Measurements from ENCODE around the gene TAB2.

Gene TAB2

DNA sequence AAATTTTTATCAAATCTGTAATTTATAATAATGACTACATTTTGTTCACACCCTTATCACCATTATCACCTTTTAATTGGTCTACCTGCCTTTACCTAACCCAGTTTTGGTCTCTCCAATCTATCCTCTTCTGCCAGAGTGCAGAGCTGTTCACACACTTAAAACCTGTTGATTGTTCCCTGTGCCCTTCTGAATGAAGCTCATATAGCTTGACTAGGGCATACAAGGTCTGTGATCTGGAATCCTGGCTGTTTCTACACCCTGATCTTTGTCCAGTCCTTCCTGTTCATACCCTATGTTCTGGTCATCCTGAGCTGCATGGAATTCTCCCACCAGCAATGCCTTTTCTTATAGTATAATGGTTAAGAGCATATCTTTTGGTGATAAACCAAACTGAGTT lies 53.6 kb downstream of the TAB2 start:
- no peak for DNase-seq

DNA sequence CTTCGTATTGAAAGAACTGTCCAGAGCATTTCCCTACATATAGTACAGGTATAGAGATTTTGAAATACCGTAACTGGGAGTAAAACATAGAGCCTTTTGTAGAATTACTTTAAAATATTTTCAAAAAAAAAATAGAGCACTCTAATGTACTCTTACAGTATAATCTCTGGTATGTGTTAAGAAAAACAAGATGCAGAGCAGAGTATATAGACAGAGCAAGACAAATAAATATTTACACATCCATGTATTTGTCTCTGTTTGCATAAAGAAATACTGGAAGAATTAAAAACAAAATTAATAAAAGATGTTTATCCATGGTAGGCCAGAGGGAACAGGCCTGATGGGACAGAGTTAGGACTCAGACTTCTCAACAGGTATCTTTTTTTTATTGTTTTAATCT lies 54.5 kb downstream of the TAB2 start:
- DNase-seq, result no peak

DNA sequence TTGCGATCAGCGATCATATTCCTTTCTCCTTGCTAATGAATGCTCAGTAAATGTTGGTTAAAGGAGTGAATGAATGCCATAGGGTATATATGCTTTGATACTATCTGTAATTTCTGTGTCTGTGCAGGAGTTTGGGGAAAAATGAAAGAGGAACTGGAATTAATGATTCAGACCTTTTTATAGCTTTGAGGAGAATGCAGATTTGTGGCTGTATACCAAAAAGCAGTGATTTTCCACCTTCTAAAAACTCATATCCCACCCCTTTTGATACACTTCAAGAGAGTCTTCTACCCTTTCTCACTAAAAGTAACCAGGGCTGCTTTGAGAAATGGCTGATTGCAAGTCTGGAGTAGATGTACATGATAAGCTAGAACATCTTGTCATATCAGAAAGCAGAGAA lies 56.0 kb downstream of the TAB2 start:
- DNase-seq, result peak in 3 of 4 experiments; percentile 8 to 58 (median 51)

DNA sequence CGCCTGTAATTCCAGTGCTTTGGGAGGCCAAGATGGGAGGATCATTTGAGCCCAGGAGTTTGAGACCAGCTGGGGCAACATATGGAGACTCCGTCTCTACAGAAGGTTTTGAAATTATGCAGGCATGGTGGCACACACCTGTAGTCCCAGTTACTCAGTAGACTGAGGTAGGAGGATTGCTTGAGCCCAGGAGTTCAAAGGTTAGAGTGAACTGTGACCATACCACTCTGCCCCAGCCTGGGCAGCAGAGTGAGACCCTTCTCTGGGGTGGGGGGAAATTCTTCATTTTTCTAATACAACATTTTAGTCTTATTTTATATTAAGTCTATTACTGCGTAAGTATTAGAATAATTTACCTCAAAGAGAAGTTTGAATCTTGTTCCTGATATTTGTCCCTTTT lies 62.5 kb downstream of the TAB2 start:
- no peak for DNase-seq

DNA sequence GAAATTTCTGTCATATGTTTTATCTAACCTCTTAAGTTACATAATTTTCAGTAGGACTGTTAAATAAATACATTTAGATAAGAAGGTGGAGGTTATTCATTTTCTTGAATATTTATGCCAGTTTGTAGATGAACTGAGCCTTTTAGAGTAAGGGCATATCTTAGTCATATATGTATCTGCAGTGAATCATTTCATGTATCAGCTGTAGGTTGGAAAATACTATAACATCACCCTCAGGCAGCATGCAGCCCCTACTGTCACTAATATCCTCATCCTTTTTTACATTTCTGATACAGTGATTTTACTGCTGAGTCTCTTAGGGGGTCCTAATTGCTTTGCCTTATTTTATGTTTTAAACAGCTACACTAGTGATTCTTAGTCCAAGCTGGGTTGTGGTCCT lies 63.0 kb downstream of the TAB2 start:
- DNase-seq, result no peak

DNA sequence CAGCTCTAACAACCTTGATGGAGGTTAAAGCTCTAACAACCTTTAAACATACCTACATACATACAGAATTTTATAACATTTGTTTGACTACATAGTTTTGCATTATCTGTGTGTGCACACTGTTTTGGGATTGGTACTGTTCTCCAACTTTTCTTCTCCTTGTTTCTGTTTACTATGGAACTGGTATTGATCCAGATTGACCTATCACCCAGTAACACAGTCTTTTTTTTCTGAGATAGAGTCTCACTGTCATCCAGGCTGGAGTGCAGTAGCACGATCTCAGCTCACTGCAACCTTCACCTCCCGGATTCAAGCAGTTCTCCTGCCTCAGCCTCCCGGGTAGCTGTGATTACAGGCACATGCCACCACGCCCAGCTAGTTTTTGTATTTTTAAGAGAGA lies 65.9 kb downstream of the TAB2 start:
- DNase-seq, result no peak

DNA sequence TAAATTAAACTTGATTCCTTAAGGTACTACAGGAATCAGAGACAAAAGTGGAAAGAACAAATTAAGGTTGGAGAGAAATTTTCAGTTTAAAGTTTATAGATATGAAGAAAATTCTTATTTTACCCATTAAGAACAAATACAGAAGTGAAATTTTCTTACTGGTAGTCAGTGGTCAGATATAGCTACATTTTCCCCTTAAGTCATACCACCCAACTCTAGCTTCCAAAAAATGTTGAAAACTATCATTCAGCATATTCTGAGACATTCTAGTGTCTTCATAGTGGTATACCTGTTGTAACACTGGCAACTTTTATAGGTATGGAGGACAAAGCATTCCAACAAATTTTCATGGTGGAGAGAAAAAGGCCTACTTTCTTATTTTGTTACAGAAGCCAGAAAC lies 67.0 kb downstream of the TAB2 start:
- no peak for DNase-seq

DNA sequence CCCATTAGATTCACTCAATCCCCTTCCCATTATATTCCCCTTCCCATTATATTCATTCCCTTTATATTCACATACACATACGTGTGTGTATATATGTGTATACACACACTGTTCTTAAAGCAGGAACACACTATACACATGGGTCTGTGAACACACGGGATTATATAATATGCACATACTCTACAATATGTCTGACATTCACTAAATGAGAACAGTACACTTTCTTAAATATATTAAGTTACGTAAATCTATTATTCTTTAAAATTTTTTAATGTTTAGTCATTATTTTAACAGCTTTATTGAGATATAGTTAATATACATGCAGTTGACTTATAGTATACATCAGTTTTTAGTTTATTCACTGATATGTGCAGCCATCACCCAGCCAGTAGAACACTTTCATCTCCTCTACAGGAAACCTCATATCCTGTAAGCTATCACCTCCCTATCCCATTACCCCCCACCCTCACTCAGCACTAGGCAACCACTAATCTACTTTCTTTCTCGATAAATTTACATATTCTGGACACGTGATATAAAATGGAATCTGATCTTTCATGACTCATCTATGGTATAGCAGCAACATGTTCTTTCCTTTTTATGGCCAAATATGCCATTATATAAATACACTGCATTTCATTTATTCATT lies 68.6 kb downstream of the TAB2 start:
- DNase-seq, result no peak

DNA sequence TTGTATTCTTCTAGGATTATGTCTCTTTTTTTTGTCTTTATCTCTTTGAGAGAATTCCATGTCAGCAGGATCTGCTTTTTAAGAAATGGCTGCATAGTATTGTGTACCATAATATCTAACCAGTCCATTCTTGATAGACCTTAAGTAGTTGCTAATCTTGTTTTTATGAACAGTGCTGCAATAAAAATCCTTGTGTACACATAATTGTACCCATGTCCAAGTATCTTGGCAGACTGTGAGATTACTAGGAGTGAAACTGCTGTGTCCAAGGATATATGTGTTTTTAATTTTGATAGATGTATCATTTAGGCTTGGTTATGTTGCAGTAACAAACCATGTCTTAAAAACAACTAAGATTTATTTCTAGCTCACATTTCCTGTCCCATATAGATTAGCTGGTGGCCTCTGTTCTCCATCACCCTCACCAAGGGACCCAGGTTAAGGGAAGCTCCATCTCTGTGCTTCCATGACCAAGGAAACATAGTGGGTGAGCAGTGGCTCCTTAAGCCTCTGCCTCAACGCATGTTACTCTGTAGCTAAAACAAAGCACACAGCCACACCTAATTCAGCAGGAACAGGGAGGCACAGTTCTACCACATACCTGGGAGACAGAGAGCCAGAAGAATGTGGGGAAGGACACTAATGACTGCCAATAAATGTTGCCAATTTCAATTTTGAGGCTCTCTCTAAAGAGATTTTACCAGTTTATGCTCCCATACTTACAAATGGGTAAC lies 70.4 kb downstream of the TAB2 start:
- DNase-seq, result no peak

DNA sequence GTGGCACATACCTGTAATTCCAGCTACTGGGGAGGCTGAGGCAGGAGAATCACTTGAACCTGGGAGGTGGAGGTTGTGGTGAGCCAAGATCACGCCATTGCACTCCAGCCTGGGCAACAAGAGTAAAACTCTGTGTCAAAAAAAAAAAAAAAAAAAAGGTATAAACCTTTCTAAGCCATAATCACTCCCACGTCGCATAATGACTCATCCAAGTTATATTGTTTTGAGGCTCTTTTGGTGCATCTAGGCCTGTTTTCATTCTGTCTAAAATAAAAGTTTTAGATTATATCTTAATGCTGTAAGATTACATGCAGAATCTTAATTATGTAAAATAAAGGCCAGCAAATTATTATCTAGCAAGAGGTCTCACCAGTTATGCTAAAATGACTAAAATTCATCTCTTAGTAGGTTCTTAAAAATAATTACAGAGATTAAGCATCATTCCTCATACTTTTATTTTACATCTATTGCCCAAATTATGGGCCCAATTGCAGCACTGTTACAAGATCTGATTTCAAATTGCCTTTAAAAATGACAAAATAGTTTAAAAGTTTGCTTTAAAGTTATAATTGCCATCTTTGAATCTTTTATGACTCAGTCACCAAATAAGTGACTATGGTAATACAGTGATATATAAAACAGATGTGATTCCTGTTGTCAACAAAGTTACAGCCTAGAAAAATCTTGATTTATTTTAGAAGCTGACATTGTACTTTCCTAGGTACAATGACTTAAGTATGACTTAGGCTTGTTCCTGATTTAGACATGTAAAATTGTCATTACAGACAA lies 72.2 kb downstream of the TAB2 start:
- DNase-seq, result no peak

DNA sequence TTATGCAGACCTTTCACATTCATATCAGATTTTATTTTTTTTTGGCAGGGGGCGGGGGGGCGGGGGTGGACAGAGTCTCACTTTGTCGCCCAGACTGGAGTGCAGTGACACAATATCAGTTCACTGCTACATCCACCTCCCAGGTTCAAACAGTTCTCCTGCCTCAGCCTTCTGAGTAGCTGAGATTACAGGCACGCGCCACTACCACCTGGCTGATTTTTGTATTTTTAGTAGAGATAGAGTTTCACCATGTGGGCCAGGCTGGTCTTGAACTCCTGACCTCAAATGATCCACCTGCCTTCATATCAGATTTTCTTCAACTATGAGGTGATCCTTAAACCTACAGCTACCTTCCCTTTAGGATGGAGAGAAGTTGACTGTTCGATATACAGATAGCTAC lies 74.6 kb downstream of the TAB2 start:
- DNase-seq, result no peak

DNA sequence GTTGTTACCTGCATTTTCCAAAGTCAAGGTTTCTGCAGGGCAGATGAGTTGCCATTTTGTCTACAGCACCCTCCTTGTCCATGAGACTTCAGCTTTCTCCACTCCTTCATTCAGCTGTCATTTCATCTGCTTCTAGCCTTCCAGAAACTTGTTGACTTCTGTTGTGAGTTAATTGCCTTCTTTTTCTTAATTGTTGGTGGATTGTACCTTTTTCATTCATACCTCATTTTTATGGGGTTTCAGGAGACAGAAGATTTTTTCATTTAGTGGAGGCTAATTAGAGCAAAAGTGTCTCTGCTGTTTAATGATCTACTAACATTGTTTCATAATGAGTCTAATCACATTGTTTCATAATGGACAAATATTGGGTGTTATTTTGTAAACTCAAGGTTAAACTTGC lies 75.0 kb downstream of the TAB2 start:
- DNase-seq, result no peak

DNA sequence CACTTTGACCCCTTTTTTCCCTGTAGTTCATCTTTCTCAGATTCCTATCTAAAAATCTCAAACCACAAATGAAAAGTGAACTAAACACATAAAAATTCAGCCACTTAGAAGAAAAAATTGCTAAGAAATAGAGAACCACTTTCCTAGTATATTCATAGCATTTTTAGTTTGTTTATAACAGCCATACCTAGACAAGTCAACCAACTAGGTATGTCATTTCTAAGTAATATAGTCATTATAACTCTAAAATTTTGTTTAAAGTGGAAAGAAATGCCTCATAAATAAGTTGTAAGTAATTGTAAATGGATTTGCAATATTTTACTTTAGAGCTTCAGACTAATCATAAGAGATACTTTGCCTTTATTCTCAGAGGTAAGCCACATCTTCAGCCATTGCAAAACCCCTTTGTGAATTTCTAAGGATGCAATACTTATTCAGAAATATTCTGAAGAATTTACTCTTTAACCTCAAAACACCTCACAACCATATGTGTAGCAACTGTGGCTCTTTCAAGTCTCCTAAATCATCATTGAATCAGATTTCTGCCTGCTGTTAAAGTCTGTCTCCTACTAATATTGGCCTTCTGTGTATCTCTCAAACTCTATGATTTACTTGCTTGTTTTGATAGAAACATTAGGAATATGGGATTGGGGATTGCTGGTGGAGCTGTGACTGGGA lies 75.6 kb downstream of the TAB2 start:
- no peak for DNase-seq

DNA sequence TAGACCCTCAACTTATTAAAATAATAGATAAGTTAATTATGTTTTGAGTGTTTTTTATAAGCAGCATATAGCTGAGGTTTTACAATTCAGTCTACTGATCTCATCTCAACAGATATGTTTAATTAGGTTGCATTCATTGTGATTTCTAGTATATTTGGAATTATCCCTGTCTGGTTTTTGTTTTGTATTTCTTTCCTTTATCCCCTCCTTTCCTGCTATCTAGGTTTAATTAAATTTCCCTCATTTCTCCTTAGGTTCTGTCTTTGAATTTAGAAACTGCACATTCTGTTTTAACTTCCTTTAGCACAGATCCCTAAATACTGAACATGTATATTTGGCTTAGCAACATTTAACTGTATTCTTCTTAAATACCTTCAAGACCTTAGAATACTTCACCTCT lies 77.7 kb downstream of the TAB2 start:
- DNase-seq, result no peak

DNA sequence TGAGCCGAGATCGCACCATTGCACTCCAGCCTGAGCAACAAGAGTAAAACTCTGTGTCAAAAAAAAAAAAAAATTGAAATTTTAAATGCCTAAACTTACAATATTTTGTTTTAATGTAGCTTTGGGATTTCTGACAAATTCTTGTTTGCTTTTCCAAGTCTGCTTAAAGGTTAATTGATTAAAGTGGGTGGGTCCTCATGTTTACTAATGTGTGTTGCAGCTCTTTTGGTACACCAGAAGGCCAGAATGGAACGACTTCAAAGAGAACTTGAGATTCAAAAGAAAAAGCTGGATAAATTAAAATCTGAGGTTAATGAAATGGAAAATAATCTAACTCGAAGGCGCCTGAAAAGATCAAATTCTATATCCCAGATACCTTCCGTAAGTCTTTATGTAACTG lies 79.9 kb downstream of the TAB2 start:
- no peak for DNase-seq

DNA sequence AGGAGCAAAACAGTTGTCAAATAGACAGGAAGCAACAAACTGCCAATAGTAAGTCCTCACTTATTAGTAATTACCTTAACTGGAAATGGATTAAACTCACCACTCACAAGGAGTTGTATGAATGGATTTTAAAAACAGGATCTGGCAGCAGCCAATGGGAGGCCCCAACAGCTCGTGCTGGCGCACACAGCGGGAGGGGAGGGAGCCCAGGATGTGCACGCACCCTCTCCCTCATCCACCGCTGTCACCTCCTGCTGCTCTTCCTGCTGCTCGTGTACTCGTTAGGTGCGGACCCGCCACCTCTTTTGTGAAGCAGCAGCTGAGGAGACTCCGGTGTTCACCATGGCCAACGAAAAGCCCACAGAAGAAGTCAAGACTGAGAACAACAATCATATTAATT lies 82.5 kb downstream of the TAB2 start, which contains the start of gene SUMO4:
SUMO4 (plus strand) TSS at position 213 of the 400 bp plus-strand sequence; CDS start at position 343, 130 bp downstream.
- no peak for DNase-seq

DNA sequence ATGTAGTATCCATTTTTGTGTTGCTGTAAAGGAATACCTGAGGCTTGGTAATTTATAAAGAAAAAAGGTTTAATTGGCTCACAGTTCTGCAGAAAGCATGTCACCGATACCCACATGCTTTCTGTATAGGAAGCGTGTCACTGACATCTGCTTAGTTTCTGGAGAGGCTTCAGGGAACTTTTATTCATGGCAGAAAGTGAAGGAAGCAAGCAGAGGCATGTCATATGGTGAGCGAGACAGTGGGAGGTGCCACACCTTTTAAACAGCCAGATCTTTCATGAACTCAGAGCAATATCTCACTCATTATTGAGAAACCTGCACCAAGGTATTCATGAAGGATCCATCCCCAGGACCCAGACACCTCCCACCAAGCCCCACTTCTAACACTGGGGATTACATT lies 86.0 kb downstream of the TAB2 start:
- DNase-seq, result no peak

DNA sequence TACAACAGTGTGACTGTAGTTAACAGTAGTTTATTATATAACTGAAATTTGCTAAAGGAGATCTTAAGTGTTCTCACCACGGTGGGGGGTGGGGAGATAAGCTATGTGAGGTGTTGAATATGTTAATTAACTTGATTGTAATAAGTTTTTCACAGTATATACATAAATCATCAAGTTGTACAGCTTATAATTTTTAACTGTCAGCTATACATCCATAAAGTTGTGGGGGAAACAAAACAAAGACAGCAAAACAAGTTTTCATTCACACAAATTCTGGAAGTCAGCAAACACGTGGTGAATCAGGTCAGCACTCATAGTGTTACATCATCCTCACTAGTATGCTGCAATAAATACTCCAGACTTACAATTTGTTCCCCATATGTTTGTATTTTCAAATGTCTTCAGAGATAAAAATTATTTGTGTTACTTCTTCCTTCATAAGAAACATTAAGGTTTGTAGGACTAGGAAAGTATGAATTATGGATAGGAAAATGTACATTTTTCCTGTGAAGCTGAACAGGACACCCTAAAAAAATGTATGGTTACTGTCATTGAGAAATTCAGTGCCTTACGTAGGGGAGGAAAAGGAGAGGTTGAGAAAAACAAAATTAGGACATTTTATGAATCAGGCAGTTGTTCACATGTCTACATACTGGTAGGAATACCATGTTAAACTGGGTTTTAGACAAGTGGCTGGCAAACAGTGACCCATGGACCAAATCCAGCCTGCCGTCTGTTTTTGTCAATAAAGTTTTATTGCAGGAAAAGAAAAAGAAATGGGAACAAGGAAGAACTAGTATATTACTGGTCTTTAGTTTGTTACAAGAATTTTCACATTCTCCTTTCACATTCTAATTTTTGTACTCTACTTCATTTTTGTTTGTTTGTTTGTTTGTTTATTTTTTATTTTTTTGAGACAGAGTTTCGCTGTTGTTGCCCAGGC lies 88.6 kb downstream of the TAB2 start:
- DNase-seq, result peak; percentile 43 to 85 (median 68)

DNA sequence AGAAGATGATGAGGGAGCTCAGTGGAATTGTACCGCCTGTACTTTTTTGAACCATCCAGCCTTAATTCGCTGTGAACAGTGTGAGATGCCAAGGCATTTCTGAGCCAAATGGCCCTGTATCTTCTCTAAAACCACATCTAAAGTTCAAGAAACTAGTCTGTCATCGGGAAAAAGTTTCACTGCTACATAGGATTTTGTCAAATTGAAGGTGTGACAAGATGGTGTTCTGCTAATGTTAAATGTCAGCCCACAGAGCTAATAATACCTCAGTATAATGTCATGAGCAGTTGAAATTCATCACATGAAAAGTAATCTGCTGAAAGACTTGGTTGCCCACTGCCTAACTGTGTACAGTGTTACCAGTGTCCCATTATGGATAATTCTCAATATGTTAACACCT lies 92.1 kb downstream of the TAB2 start:
- DNase-seq, result no peak

DNA sequence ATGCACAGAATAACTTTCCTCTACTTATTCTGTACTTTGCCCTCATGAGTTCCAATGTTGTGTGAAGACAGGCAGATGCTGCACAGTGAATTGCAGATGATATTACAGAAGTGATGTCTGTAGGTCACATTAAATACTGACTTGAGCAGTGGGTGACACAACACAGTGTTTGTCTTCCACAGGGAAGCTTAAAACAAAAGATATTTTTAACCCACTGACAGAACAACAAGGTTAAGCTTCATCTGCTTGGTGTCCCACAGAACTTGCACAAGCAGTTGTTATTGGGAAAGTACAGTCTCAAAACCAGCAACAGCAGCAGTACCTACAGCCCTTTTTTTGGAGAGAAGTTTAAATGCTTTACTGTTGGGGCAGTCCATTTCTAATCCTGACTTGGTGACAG lies 93.0 kb downstream of the TAB2 start:
- DNase-seq, result peak; percentile 11 to 50 (median 27)

DNA sequence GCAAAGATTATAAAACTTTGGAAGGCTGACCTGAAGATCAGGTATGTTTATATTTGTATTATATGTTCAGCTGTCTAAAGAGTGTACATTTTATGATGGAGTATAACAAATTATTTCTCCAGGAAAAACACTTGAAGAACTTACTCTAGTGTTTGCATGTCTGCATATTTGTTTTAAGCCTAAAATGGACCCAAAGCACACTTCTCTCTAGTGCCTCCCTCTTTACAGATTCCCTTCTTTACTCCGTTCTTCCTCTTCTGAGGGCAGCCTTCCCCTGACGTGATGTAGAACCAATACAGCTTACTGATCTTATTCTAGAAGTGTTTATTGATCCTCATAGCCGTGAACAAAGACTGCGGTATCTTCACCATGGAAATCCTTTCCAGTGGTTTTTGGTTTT lies 96.5 kb downstream of the TAB2 start:
- no peak for DNase-seq

DNA sequence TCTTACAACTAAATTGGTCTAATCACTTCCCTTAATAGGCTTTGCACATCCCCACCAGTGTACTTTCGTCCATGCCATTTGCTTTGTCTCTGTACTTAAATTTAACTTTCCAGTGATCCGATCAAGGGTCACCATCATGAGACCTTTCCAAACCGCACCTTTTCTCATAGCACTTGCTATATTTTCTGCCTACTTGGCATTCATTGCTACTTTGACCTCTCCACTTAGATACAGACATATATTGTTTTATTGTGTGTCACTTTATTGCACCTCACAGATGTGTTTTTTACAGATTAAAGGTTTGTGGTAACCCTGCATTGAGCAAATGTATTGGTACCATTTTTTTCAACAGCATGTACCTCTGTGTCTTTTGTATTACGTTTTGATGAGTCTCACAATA lies 97.3 kb downstream of the TAB2 start:
- DNase-seq, result no peak
